Measurements from ENCODE around the gene SYNJ1. TPM values are rescaled to one million over a fixed set of nuclear protein-coding genes. Genes with fewer than 3 reads are reported as not detected.

SYNJ1 gene
- total and polyA plus RNA-seq, 9 of the 15 experiments (the other 6 are each of a cell fraction or from before 2014, with no cell fraction given), result 2.4 to 10.6 (median 5.6) TPM

DNA sequence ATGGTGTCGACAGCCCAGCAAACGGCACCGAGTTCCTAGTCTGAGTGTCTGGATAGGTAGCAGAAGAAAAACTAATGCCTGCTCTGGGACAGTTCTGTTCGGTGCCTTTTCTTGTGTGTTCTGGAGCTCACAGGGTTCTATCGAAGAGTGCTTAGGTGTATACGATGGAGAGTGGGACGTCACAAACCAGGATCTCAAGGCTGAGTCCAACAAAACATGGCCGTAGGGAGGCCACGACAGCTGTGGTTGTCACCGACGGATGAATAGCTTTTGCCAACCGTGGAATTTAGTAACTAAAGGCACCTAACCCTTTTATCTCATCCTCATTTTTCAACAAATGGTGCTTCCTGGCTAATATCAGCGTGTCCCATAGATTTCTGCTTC, 635 bp upstream of the SYNJ1 start (continued):
- TF ChIP-seq, protein P1, sequence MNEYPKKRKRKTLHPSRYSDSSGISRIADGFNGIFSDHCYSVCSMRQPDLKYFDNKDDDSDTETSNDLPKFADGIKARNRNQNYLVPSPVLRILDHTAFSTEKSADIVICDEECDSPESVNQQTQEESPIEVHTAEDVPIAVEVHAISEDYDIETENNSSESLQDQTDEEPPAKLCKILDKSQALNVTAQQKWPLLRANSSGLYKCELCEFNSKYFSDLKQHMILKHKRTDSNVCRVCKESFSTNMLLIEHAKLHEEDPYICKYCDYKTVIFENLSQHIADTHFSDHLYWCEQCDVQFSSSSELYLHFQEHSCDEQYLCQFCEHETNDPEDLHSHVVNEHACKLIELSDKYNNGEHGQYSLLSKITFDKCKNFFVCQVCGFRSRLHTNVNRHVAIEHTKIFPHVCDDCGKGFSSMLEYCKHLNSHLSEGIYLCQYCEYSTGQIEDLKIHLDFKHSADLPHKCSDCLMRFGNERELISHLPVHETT (CRISPR knock-in tag; conservative IDR thresholded peaks at IDR 0.05 in 1 of 2, IDR thresholded peaks at IDR 0.05 in 1 of 2), result 0 out of 4 replicates have a peak, but pooled peaks of 1 of the 2 experiments have one; percentile 16
- TF ChIP-seq TCF7L2 (IDR thresholded peaks at IDR 0.05; ENCODE audit: low read depth, low read length), result no peak
- TF ChIP-seq NR2C2 (CRISPR knock-in tag; IDR thresholded peaks at IDR 0.05), result peak; percentile 58; the same call in 1 of the 2 replicates
- TF ChIP-seq NR2C2 (tag; IDR thresholded peaks at IDR 0.05), result no peak
- no peak for TF ChIP-seq ETV6 (IDR thresholded peaks at IDR 0.05; ENCODE audit: borderline replicate concordance in 1 of 2, low read depth in 2 of 2, low read length in 1 of 2)
- 0 out of 2 replicates have a peak, but pooled peaks have one; percentile 43 for TF ChIP-seq ETV6 (CRISPR knock-in tag; IDR thresholded peaks at IDR 0.05; ENCODE audit: borderline replicate concordance)
- no peak for TF ChIP-seq EGR1 (conservative IDR thresholded peaks at IDR 0.05)
- TF ChIP-seq, protein P2, sequence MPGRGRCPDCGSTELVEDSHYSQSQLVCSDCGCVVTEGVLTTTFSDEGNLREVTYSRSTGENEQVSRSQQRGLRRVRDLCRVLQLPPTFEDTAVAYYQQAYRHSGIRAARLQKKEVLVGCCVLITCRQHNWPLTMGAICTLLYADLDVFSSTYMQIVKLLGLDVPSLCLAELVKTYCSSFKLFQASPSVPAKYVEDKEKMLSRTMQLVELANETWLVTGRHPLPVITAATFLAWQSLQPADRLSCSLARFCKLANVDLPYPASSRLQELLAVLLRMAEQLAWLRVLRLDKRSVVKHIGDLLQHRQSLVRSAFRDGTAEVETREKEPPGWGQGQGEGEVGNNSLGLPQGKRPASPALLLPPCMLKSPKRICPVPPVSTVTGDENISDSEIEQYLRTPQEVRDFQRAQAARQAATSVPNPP (IDR thresholded peaks at IDR 0.05; ENCODE audit: borderline replicate concordance, insufficient read depth, insufficient read length), result no peak
- TF ChIP-seq NUFIP1 (IDR thresholded peaks at IDR 0.05; ENCODE audit: partially characterized antibody), result no peak
- TF ChIP-seq ZNF586 (CRISPR knock-in tag; conservative IDR thresholded peaks at IDR 0.05), result no peak
- no peak for TF ChIP-seq PURB (CRISPR knock-in tag; IDR thresholded peaks at IDR 0.05; ENCODE audit: low read depth)
- TF ChIP-seq ZNF584 (CRISPR knock-in tag; IDR thresholded peaks at IDR 0.05; ENCODE audit: low read depth), result no peak
- TF ChIP-seq TCF3 (CRISPR knock-in tag; IDR thresholded peaks at IDR 0.05), result no peak
- TF ChIP-seq, protein P3, sequence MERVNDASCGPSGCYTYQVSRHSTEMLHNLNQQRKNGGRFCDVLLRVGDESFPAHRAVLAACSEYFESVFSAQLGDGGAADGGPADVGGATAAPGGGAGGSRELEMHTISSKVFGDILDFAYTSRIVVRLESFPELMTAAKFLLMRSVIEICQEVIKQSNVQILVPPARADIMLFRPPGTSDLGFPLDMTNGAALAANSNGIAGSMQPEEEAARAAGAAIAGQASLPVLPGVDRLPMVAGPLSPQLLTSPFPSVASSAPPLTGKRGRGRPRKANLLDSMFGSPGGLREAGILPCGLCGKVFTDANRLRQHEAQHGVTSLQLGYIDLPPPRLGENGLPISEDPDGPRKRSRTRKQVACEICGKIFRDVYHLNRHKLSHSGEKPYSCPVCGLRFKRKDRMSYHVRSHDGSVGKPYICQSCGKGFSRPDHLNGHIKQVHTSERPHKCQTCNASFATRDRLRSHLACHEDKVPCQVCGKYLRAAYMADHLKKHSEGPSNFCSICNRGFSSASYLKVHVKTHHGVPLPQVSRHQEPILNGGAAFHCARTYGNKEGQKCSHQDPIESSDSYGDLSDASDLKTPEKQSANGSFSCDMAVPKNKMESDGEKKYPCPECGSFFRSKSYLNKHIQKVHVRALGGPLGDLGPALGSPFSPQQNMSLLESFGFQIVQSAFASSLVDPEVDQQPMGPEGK (CRISPR knock-in tag; IDR thresholded peaks at IDR 0.05; ENCODE audit: borderline replicate concordance), result no peak
- TF ChIP-seq ZFP30 (CRISPR knock-in tag; IDR thresholded peaks at IDR 0.05; ENCODE audit: borderline replicate concordance), result no peak
- TF ChIP-seq, protein P4, sequence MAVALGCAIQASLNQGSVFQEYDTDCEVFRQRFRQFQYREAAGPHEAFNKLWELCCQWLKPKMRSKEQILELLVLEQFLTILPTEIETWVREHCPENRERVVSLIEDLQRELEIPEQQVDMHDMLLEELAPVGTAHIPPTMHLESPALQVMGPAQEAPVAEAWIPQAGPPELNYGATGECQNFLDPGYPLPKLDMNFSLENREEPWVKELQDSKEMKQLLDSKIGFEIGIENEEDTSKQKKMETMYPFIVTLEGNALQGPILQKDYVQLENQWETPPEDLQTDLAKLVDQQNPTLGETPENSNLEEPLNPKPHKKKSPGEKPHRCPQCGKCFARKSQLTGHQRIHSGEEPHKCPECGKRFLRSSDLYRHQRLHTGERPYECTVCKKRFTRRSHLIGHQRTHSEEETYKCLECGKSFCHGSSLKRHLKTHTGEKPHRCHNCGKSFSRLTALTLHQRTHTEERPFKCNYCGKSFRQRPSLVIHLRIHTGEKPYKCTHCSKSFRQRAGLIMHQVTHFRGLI (CRISPR knock-in tag; IDR thresholded peaks at IDR 0.05), result no peak
- TF ChIP-seq MCM2 (IDR thresholded peaks at IDR 0.05; ENCODE audit: low read depth), result no peak
- TF ChIP-seq RBBP5 (IDR thresholded peaks at IDR 0.05; ENCODE audit: borderline replicate concordance, insufficient read depth, low read length, poor library complexity, severe bottlenecking), result no peak
- no peak for TF ChIP-seq HNRNPLL (IDR thresholded peaks at IDR 0.05; ENCODE audit: low read depth, low read length, poor library complexity, severe bottlenecking)
- no peak for TF ChIP-seq BCL6 (CRISPR knock-in tag; IDR thresholded peaks at IDR 0.05)
- TF ChIP-seq SMAD2 (IDR thresholded peaks at IDR 0.05; ENCODE audit: low read depth, low read length), result no peak
- no peak for TF ChIP-seq KHSRP (IDR thresholded peaks at IDR 0.05)
- 0 out of 2 replicates have a peak, but pooled peaks have one; percentile 79 for TF ChIP-seq ZNF197 (CRISPR knock-in tag; IDR thresholded peaks at IDR 0.05; ENCODE audit: low read depth)

All from K562 (cell line).